Vagina (tissue), 2 donors: ENCODE results near the gene TSPAN9.

Source experiments
- CTCF ChIP-seq, 3 experiments: fragments of 450-650 bp in 2 of 3; fragments of 200-600 bp in 1 of 3; sonication (generic) in 1 of 3; IDR thresholded peaks; one replicate each; pipeline ENCODE4 v1.5.1; 2017 to 2019; ENCODE audit warnings: antibody characterized with exemption in 3 of 3, mild to moderate bottlenecking in 2 of 3, moderate library complexity in 2 of 3
- POLR2A ChIP-seq, 2 donors: fragments of 450-650 bp; IDR thresholded peaks; one replicate each; pipeline ENCODE4 v1.6.1; 2017; ENCODE audit warnings: antibody characterized with exemption in 2 of 2, mild to moderate bottlenecking in 2 of 2, moderate library complexity in 2 of 2
- POLR2AphosphoS5 ChIP-seq, 2 donors: sonication (generic); formaldehyde crosslinking; IDR thresholded peaks; one replicate each; pipeline ENCODE4 v1.9.0; 2017; ENCODE audit warnings: antibody characterized with exemption in 2 of 2, mild to moderate bottlenecking in 2 of 2, low read depth in 1 of 2; ENCODE audit not compliant: insufficient read depth in 1 of 2

- TF ChIP-seq CTCF (IDR thresholded peaks at IDR 0.05) (no peak), POLR2AphosphoS5 (IDR thresholded peaks at IDR 0.05; ENCODE audit: insufficient read depth in 1 of 2, low read depth in 1 of 2) (no peak), POLR2A (IDR thresholded peaks at IDR 0.05) (no peak)
Measured at GRCh38 chr12:3203713-3204112, 126.5 kb downstream of the TSPAN9 start.
